Measurements from ENCODE around the gene TSEN34.

Gene TSEN34

GRCh38 chr19:54191011-54191810, at the start of gene TSEN34:
TSEN34 (plus strand) TSS chr19:54191308; CDS start chr19:54191365, 57 bp downstream.
- DNase-seq = peak; percentile 88

GRCh38 chr19:54141356-54141755, 49.8 kb upstream of the TSEN34 start:
- no peak for DNase-seq

- DNase-seq = no peak
These were observed 48.8 kb upstream of the TSEN34 start for GRCh38 chr19:54142166-54142780.

GRCh38 chr19:54145541-54146158, 45.5 kb upstream of the TSEN34 start:
- no peak for DNase-seq

GRCh38 chr19:54147676-54148075, 43.4 kb upstream of the TSEN34 start:
- DNase-seq = no peak

- DNase-seq = no peak
These were observed 43.0 kb upstream of the TSEN34 start for GRCh38 chr19:54148158-54148557.

- DNase-seq = no peak
These were observed 41.9 kb upstream of the TSEN34 start for GRCh38 chr19:54149021-54149812.

GRCh38 chr19:54151362-54152035, 39.6 kb upstream of the TSEN34 start:
- no peak for DNase-seq

- no peak for DNase-seq
These were observed 38.8 kb upstream of the TSEN34 start for GRCh38 chr19:54152267-54152666.

- no peak for DNase-seq
These were observed 38.1 kb upstream of the TSEN34 start for GRCh38 chr19:54152878-54153524.

GRCh38 chr19:54153731-54154326, 37.3 kb upstream of the TSEN34 start:
- DNase-seq = no peak

- no peak for DNase-seq
These were observed 36.3 kb upstream of the TSEN34 start for GRCh38 chr19:54154603-54155345.

GRCh38 chr19:54155694-54156093, 35.4 kb upstream of the TSEN34 start:
- no peak for DNase-seq

- DNase-seq = no peak
These were observed 34.6 kb upstream of the TSEN34 start for GRCh38 chr19:54156490-54156889.

- no peak for DNase-seq
These were observed 34.2 kb upstream of the TSEN34 start for GRCh38 chr19:54156953-54157352.

- no peak for DNase-seq
These were observed 32.2 kb upstream of the TSEN34 start for GRCh38 chr19:54158812-54159351.

- peak; percentile 100 for DNase-seq
These were observed 31.5 kb upstream of the TSEN34 start, which contains the start of gene LENG1 for GRCh38 chr19:54159352-54160181. LENG1 (minus strand) TSS chr19:54159721; CDS start chr19:54159695, 26 bp downstream.

- no peak for DNase-seq
These were observed 30.8 kb upstream of the TSEN34 start for GRCh38 chr19:54160182-54160811.

- DNase-seq = no peak
These were observed 30.3 kb upstream of the TSEN34 start for GRCh38 chr19:54160854-54161253.

Measured in GDM1 (cell line).